HEK293T (cell line): ENCODE data around the gene PITX1.

Experiments used
- ELF4 ChIP-seq: fragments of 450-650 bp; IDR thresholded peaks from 2 replicates; pipeline ENCODE4 v1.6.1; 2017; ENCODE audit warnings: antibody characterized with exemption
- SP1 ChIP-seq: fragments of 450-650 bp; IDR thresholded peaks from 2 replicates; pipeline ENCODE4 v1.6.1; 2017
- TF ChIP-seq, protein P1 (sequence below): fragments of 450-650 bp; IDR thresholded peaks from 2 replicates; pipeline ENCODE4 v1.6.1; 2016

- TF ChIP-seq SP1 (no peak), ELF4 (no peak)
- TF ChIP-seq, protein P1, sequence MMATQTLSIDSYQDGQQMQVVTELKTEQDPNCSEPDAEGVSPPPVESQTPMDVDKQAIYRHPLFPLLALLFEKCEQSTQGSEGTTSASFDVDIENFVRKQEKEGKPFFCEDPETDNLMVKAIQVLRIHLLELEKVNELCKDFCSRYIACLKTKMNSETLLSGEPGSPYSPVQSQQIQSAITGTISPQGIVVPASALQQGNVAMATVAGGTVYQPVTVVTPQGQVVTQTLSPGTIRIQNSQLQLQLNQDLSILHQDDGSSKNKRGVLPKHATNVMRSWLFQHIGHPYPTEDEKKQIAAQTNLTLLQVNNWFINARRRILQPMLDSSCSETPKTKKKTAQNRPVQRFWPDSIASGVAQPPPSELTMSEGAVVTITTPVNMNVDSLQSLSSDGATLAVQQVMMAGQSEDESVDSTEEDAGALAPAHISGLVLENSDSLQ: no peak
Measured at GRCh38 chr5:134995850-134996402, 38.1 kb downstream of the PITX1 start.
